SK-N-SH treated with all-trans-retinoic acid at 6 μM for 48 hours (cell line): ENCODE results near the gene GRAMD1B.

Source experiments
- ATAC-seq: fragments of 200-7000 bp; cut with Tn5 transposase; 3 replicates; pipeline ENCODE4 v1.9.1; 2020; ENCODE audit warnings: mild to moderate bottlenecking, moderate library complexity
- ARNTL ChIP-seq: fragments of 450-650 bp; formaldehyde crosslinking; IDR thresholded peaks from 2 replicates; pipeline ENCODE4 v1.5.0; 2020; ENCODE audit warnings: low read depth, mild to moderate bottlenecking, moderate library complexity, borderline replicate concordance
- BACH2 ChIP-seq: fragments of 250-450 bp; sonication (Bioruptor Pico); IDR thresholded peaks from 2 replicates; pipeline ENCODE4 v1.9.0; 2021; ENCODE audit warnings: mild to moderate bottlenecking, borderline replicate concordance
- CREB5 ChIP-seq: fragments of 250-450 bp; sonication (Bioruptor Pico); IDR thresholded peaks from 2 replicates; pipeline ENCODE4 v1.5.1; 2020; ENCODE audit warnings: low read depth, mild to moderate bottlenecking, moderate library complexity
- CSDC2 ChIP-seq: fragments of 250-450 bp; sonication (Bioruptor Pico); IDR thresholded peaks from 2 replicates; pipeline ENCODE4 v1.5.0; 2020; ENCODE audit warnings: mild to moderate bottlenecking, moderate library complexity
- CSRNP3 ChIP-seq: fragments of 250-450 bp; sonication (Bioruptor Pico); IDR thresholded peaks from 2 replicates; pipeline ENCODE4 v1.5.1; 2021; ENCODE audit warnings: mild to moderate bottlenecking, moderate library complexity
- ESRRG ChIP-seq: fragments of 250-450 bp; sonication (Bioruptor Pico); IDR thresholded peaks from 2 replicates; pipeline ENCODE4 v1.6.1; 2021; ENCODE audit warnings: mild to moderate bottlenecking
- GLIS3 ChIP-seq: fragments of 250-450 bp; sonication (Bioruptor Pico); IDR thresholded peaks from 2 replicates; pipeline ENCODE4 v1.5.0; 2020; ENCODE audit warnings: mild to moderate bottlenecking, moderate library complexity
- ISL1 ChIP-seq: fragments of 250-450 bp; sonication (Bioruptor Pico); IDR thresholded peaks from 2 replicates; pipeline ENCODE4 v2.1.2; 2022; ENCODE audit warnings: mild to moderate bottlenecking, moderate library complexity
- OSR1 ChIP-seq: fragments of 250-450 bp; sonication (Bioruptor Pico); IDR thresholded peaks from 2 replicates; pipeline ENCODE4 v1.8.0; 2022; ENCODE audit warnings: moderate library complexity, mild to moderate bottlenecking, inconsistent platforms
- PATZ1 ChIP-seq: fragments of 250-450 bp; sonication (Bioruptor Pico); IDR thresholded peaks from 2 replicates; pipeline ENCODE4 v1.8.0; 2020; ENCODE audit warnings: mild to moderate bottlenecking, moderate library complexity, borderline replicate concordance
- POU6F1 ChIP-seq: fragments of 250-450 bp; sonication (Bioruptor Pico); IDR thresholded peaks from 2 replicates; pipeline ENCODE4 v1.8.0; 2021; ENCODE audit warnings: low read depth, mild to moderate bottlenecking, moderate library complexity, borderline replicate concordance
- PPARA ChIP-seq: fragments of 250-450 bp; sonication (Bioruptor Pico); IDR thresholded peaks from 2 replicates; pipeline ENCODE4 v1.5.0; 2020; ENCODE audit warnings: mild to moderate bottlenecking, borderline replicate concordance
- SNAI2 ChIP-seq: fragments of 250-450 bp; sonication (Bioruptor Pico); IDR thresholded peaks from 2 replicates; pipeline ENCODE4 v1.5.0; 2020; ENCODE audit warnings: mild to moderate bottlenecking, moderate library complexity
- TOX ChIP-seq: fragments of 250-450 bp; sonication (Bioruptor Pico); IDR thresholded peaks from 2 replicates; pipeline ENCODE4 v1.8.0; 2021; ENCODE audit warnings: mild to moderate bottlenecking, moderate library complexity, borderline replicate concordance
- TSHZ2 ChIP-seq: fragments of 250-450 bp; sonication (Bioruptor Pico); IDR thresholded peaks from 2 replicates; pipeline ENCODE4 v1.5.0; 2020; ENCODE audit warnings: mild to moderate bottlenecking, moderate library complexity
- ZC3H10 ChIP-seq: fragments of 250-450 bp; sonication (Bioruptor Pico); IDR thresholded peaks from 2 replicates; pipeline ENCODE4 v1.5.1; 2021; ENCODE audit warnings: mild to moderate bottlenecking, moderate library complexity
- ZNF565 ChIP-seq: fragments of 450-650 bp; formaldehyde crosslinking; conservative IDR thresholded peaks from 2 replicates; pipeline ENCODE4 v1.5.0; 2020; ENCODE audit warnings: low read depth, mild to moderate bottlenecking, moderate library complexity
- ZNF70 ChIP-seq: fragments of 450-650 bp; formaldehyde crosslinking; IDR thresholded peaks from 2 replicates; pipeline ENCODE4 v1.5.0; 2020; ENCODE audit warnings: mild to moderate bottlenecking, moderate library complexity
- ZNF8 ChIP-seq: fragments of 450-650 bp; formaldehyde crosslinking; IDR thresholded peaks from 2 replicates; pipeline ENCODE4 v1.5.0; 2020; ENCODE audit warnings: mild to moderate bottlenecking, moderate library complexity

GRAMD1B gene

GRCh38 chr11:123543797-123544196 lies 113.7 kb downstream of the GRAMD1B start:
- no peak for TF ChIP-seq ZNF565 (CRISPR knock-in tag)
- no peak for TF ChIP-seq TOX (CRISPR knock-in tag)
- TF ChIP-seq TSHZ2 (CRISPR knock-in tag) = no peak
- no peak for TF ChIP-seq CSDC2 (CRISPR knock-in tag)
- no peak for TF ChIP-seq ISL1 (CRISPR knock-in tag)
- no peak for TF ChIP-seq CREB5 (CRISPR knock-in tag)
- no peak for TF ChIP-seq SNAI2 (CRISPR knock-in tag)
- TF ChIP-seq OSR1 (CRISPR knock-in tag) = no peak
- TF ChIP-seq PPARA (CRISPR knock-in tag) = no peak
- TF ChIP-seq POU6F1 = no peak
- no peak for TF ChIP-seq ESRRG
- no peak for TF ChIP-seq PATZ1
- TF ChIP-seq ZC3H10 = no peak
- no peak for TF ChIP-seq CSRNP3
- TF ChIP-seq GLIS3 (CRISPR knock-in tag) = no peak
- no peak for TF ChIP-seq ARNTL (CRISPR knock-in tag)
- TF ChIP-seq ZNF70 (CRISPR knock-in tag) = no peak
- TF ChIP-seq ZNF8 (CRISPR knock-in tag) = no peak
- TF ChIP-seq, all 23 proteins: peak for 0
- ATAC-seq = peak; percentile 69

GRCh38 chr11:123544631-123545375 lies 114.7 kb downstream of the GRAMD1B start:
- no peak for TF ChIP-seq BACH2
- no peak for TF ChIP-seq PATZ1
- no peak for TF ChIP-seq SNAI2 (CRISPR knock-in tag)
- TF ChIP-seq ISL1 (CRISPR knock-in tag) = no peak
- no peak for TF ChIP-seq ESRRG
- no peak for TF ChIP-seq ZC3H10
- ATAC-seq = no peak; the same call in 2 of the 3 replicates
